Panc1 (cell line): Measurements from ENCODE around the gene MRC2. TPM values are rescaled to one million over a fixed set of nuclear protein-coding genes. Genes with fewer than 3 reads are reported as not detected.

ENCODE experiments used
- ATAC-seq: fragments of 200-7000 bp; cut with Tn5 transposase; 2 replicates; pipeline ENCODE4 v1.9.1; 2020; ENCODE audit warnings: mild to moderate bottlenecking, moderate library complexity
- BruUV-seq: library from RNA; stranded (reverse); fragments of 400-500 nt; replicated peaks from 2 replicates; lab custom pipeline; 2021; lab: Mats Ljungman, UMichigan
- CTCF ChIA-PET: fragments of 300-600 bp; sonication (Branson Sonifier 250); formaldehyde crosslinking; loops from one replicate; lab custom pipeline; 2022; ENCODE audit warnings: antibody characterized with exemption; lab: Charles Lee
- POLR2A ChIA-PET: fragments of 300-600 bp; sonication (Branson Sonifier 250); formaldehyde crosslinking; loops from one replicate; lab custom pipeline; 2022; ENCODE audit warnings: antibody characterized with exemption; lab: Charles Lee
- DNase-seq: peaks from one replicate; pipeline ENCODE4 v3.0.0-alpha.2; 2010; ENCODE audit warnings: low read depth, low spot score
- H3K27ac ChIP-seq: 2 replicates; pipeline ENCODE4 v1.5.1; 2011; ENCODE audit warnings: mild to moderate bottlenecking, low read length, inconsistent platforms
- H3K27me3 ChIP-seq: fragments of 200-500 bp; sonication (Bioruptor generic); 2 replicates; pipeline ENCODE4 v1.6.0; 2014; ENCODE audit warnings: low read length, inconsistent platforms; ENCODE audit not compliant: control insufficient read depth, insufficient read depth
- H3K36me3 ChIP-seq: fragments of 200-500 bp; sonication (Bioruptor generic); 2 replicates; pipeline ENCODE4 v1.5.1; 2014; ENCODE audit warnings: inconsistent platforms, mild to moderate bottlenecking, low read length, moderate library complexity; ENCODE audit not compliant: control insufficient read depth, insufficient read depth
- H3K4me1 ChIP-seq: 2 replicates; pipeline ENCODE4 v1.5.1; 2011; ENCODE audit warnings: inconsistent platforms, mild to moderate bottlenecking, low read length, moderate library complexity; ENCODE audit not compliant: control insufficient read depth, insufficient read depth
- H3K4me3 ChIP-seq, 2 experiments: 2 replicates each; pipeline ENCODE4 v1.5.1; 2011 to 2012; ENCODE audit warnings: low read depth in 2 of 2, low read length in 2 of 2, mild to moderate bottlenecking in 2 of 2, inconsistent platforms in 1 of 2, moderate library complexity in 1 of 2
- H3K9me3 ChIP-seq: fragments of 200-500 bp; sonication (Bioruptor generic); 2 replicates; pipeline ENCODE4 v1.5.1; 2014; ENCODE audit warnings: low read depth, mild to moderate bottlenecking, inconsistent platforms, low read length, moderate library complexity; ENCODE audit not compliant: control insufficient read depth, insufficient read depth
- POLR2AphosphoS5 ChIP-seq: IDR thresholded peaks from 2 replicates; pipeline ENCODE4 v1.6.1; 2012; ENCODE audit warnings: mild to moderate bottlenecking, low read depth, low read length, moderate library complexity
- SIN3A ChIP-seq: IDR thresholded peaks from 2 replicates; pipeline ENCODE4 v1.6.1; 2012; ENCODE audit warnings: low read depth, mild to moderate bottlenecking, low read length, moderate library complexity, borderline replicate concordance; ENCODE audit not compliant: insufficient read depth
- TCF7L2 ChIP-seq: IDR thresholded peaks from 2 replicates; pipeline ENCODE4 v1.6.1; 2011; ENCODE audit warnings: mild to moderate bottlenecking, low read depth, low read length, inconsistent platforms
- in situ Hi-C: cut with HindIII; loops from 2 replicates; pipeline ENCODE4 v1.10.0; 2016; ENCODE audit warnings: low sequenced_read_pairs, low pct_unique_long_range_greater_than_20kb
- intact Hi-C: fragments of 100-400 bp; cut with micrococcal nuclease; formaldehyde crosslinking; loops from one replicate; pipeline ENCODE4 v1.10.0; 2022; ENCODE audit not compliant: unreplicated experiment
- total RNA-seq: library from RNA; stranded (reverse); gene quantifications from one replicate; pipeline ENCODE4 v1.2.1, GENCODE V29; 2021; ENCODE audit not compliant: unreplicated experiment
- TF ChIP-seq, protein P1 (sequence below): fragments of 450-650 bp; IDR thresholded peaks from 2 replicates; pipeline ENCODE4 v1.5.1; 2017; ENCODE audit warnings: mild to moderate bottlenecking
- TF ChIP-seq, protein P2 (sequence below), 2 experiments: IDR thresholded peaks; 2 replicates each; pipeline ENCODE4 v1.6.1; 2011 to 2012; ENCODE audit warnings: low read depth in 2 of 2, control low read depth in 1 of 2, low read length in 1 of 2, mild to moderate bottlenecking in 1 of 2, moderate library complexity in 1 of 2; ENCODE audit not compliant: insufficient read depth in 1 of 2

The MRC2 gene
- total RNA-seq, 1 experiment from 2014 or later, result 120 TPM

DNA sequence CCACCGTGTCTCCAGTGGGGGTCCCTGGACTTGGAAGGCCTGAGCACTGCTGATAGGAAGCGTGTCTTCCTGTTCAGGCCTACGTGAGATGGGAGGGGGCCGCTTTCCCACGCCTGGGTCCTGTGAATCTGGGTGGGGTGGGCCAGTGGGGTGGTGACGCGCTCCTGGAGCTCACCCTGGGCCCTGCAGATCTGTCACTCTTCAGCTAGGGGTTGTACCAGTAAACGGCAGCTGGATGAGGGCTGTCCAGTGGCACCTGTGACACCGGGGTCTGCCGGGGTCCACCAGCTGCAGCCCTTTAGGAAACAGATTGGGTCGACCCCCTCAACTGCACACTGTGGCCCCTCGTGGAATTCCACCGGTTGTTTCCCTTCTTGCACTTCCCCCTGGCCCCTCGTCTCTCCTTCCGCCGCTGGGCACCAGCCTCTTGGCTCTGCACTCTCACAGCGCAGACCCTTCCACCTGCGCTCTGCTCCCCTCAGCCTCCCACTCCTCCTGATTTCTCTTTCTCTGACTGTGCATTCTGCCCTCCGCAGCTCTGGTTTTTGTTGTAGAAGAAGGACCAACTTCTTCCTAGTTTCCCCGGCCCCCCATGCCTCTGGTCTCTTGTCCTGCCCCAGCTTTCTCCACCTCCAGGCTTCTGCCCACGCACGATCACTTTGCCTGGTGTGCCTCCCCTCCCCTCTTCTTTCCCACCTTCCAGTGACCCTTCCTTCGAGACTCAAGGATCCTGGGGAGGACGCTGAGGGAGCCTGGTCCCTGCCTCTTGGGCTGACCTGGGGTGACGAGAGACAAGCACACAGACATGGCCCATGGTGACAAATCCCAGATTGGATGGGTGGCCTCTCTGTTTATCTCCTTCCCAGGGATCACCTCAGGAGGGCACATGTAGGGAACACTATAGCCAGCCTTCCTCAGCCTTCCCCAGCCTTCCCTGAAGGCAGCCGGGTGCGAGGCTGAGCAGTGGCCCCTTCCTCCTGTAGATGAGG lies 4.8 kb downstream of the MRC2 start:
- ChIA-PET POLR2A (interaction anchor here (0.5 kb wide), 1 partner anchor 566 kb away, joined by 3 read pairs; no protein-coding TSS in a partner anchor), CTCF (no interaction called here)
- H3K36me3 ChIP-seq, result no peaks in the 10 kb centered on the region
- no peaks in the 10 kb centered on the region for H3K9me3 ChIP-seq
- peaks cover 24% of the 10 kb centered on the region for H3K4me1 ChIP-seq
- in situ Hi-C loops, result no loop called here
- H3K4me3 ChIP-seq, result no peak overlapping the region
- DNase-seq, result no peak
- no peaks in the 10 kb centered on the region for H3K27me3 ChIP-seq
- TF ChIP-seq POLR2AphosphoS5 (no peak), SIN3A (no peak), TCF7L2 (no peak)
- no peak for ATAC-seq
- intact Hi-C loops, result no loop called here
- no TSS peak for BruUV-seq
- no peak overlapping the region for H3K27ac ChIP-seq

DNA sequence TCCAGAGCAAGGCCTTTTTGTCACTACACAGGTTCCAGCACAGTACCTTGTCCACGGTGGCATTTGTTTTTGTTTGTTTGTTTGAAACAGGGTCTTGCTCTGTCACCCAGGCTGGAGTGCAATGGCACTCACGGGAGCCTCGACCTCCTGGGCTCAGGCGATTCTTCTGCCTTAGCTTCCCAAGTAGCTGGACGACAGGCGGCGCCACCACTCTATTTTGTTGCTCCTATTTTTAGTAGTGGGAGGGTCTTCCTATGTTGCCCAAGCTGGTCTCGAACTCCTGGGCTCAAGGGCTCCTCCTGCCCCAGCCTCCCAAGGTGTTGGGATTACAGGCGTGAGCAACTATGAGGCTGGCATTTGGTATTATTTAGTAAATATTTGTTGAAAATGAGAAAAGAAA lies 10.3 kb downstream of the MRC2 start:
- Histone ChIP-seq H3K4me3 (no peak overlapping the region), H3K27ac (no peak overlapping the region), H3K4me1 (peaks cover 5% of the 10 kb centered on the region; the same call in 1 of the 2 replicates), H3K27me3 (no peaks in the 10 kb centered on the region), H3K9me3 (no peaks in the 10 kb centered on the region), H3K36me3 (no peaks in the 10 kb centered on the region)
- ATAC-seq (no peak), DNase-seq (no peak)
- intact Hi-C loops, result no loop called here
- in situ Hi-C loops, result no loop called here
- TF ChIP-seq, protein P1, sequence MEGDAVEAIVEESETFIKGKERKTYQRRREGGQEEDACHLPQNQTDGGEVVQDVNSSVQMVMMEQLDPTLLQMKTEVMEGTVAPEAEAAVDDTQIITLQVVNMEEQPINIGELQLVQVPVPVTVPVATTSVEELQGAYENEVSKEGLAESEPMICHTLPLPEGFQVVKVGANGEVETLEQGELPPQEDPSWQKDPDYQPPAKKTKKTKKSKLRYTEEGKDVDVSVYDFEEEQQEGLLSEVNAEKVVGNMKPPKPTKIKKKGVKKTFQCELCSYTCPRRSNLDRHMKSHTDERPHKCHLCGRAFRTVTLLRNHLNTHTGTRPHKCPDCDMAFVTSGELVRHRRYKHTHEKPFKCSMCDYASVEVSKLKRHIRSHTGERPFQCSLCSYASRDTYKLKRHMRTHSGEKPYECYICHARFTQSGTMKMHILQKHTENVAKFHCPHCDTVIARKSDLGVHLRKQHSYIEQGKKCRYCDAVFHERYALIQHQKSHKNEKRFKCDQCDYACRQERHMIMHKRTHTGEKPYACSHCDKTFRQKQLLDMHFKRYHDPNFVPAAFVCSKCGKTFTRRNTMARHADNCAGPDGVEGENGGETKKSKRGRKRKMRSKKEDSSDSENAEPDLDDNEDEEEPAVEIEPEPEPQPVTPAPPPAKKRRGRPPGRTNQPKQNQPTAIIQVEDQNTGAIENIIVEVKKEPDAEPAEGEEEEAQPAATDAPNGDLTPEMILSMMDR, result no peak
- no peak for TF ChIP-seq POLR2AphosphoS5
- TF ChIP-seq TCF7L2, result no peak
- no peak for TF ChIP-seq SIN3A
- TF ChIP-seq, protein P2, sequence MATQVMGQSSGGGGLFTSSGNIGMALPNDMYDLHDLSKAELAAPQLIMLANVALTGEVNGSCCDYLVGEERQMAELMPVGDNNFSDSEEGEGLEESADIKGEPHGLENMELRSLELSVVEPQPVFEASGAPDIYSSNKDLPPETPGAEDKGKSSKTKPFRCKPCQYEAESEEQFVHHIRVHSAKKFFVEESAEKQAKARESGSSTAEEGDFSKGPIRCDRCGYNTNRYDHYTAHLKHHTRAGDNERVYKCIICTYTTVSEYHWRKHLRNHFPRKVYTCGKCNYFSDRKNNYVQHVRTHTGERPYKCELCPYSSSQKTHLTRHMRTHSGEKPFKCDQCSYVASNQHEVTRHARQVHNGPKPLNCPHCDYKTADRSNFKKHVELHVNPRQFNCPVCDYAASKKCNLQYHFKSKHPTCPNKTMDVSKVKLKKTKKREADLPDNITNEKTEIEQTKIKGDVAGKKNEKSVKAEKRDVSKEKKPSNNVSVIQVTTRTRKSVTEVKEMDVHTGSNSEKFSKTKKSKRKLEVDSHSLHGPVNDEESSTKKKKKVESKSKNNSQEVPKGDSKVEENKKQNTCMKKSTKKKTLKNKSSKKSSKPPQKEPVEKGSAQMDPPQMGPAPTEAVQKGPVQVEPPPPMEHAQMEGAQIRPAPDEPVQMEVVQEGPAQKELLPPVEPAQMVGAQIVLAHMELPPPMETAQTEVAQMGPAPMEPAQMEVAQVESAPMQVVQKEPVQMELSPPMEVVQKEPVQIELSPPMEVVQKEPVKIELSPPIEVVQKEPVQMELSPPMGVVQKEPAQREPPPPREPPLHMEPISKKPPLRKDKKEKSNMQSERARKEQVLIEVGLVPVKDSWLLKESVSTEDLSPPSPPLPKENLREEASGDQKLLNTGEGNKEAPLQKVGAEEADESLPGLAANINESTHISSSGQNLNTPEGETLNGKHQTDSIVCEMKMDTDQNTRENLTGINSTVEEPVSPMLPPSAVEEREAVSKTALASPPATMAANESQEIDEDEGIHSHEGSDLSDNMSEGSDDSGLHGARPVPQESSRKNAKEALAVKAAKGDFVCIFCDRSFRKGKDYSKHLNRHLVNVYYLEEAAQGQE (IDR thresholded peaks at IDR 0.05; ENCODE audit: insufficient read depth in 1 of 2, low read depth in 2 of 2, low read length in 1 of 2), result no peak
- CTCF ChIA-PET, result no interaction called here
- no TSS peak for BruUV-seq
- POLR2A ChIA-PET, result no interaction called here
